AG09319 (cell line): ENCODE data around the gene CGNL1.

ENCODE experiments used
- DNase-seq: peaks from one replicate; pipeline ENCODE4 v3.0.0-alpha.2; 2010; ENCODE audit warnings: low read depth; ENCODE audit errors: extremely low read depth
- TF ChIP-seq, protein P1 (sequence below): IDR thresholded peaks from 2 replicates; pipeline ENCODE4 v1.5.1; 2011; ENCODE audit warnings: low read depth, mild to moderate bottlenecking, inconsistent platforms, low read length, moderate library complexity

CGNL1 gene

DNA sequence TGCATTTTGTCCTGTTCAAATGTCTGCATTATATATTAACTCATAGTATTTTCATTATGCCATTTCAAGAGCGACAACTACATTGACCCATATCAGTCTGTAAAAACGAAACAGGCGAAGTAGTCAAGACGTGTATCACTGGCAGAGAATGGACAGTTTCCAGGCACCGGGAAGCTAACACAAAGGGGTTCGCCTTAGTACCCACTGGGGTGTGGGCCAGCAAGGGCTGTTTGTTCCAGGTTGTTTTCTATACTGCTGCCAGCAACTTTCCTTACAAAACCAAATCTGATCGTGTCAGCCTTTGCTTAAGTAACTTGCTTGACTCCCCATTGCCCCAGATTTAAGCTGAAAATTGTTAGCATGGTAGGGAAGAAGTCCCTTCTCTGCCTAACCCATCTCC is 87.1 kb downstream of the CGNL1 start:
- TF ChIP-seq, protein P1, sequence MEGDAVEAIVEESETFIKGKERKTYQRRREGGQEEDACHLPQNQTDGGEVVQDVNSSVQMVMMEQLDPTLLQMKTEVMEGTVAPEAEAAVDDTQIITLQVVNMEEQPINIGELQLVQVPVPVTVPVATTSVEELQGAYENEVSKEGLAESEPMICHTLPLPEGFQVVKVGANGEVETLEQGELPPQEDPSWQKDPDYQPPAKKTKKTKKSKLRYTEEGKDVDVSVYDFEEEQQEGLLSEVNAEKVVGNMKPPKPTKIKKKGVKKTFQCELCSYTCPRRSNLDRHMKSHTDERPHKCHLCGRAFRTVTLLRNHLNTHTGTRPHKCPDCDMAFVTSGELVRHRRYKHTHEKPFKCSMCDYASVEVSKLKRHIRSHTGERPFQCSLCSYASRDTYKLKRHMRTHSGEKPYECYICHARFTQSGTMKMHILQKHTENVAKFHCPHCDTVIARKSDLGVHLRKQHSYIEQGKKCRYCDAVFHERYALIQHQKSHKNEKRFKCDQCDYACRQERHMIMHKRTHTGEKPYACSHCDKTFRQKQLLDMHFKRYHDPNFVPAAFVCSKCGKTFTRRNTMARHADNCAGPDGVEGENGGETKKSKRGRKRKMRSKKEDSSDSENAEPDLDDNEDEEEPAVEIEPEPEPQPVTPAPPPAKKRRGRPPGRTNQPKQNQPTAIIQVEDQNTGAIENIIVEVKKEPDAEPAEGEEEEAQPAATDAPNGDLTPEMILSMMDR, result no peak
- DNase-seq, result no peak

DNA sequence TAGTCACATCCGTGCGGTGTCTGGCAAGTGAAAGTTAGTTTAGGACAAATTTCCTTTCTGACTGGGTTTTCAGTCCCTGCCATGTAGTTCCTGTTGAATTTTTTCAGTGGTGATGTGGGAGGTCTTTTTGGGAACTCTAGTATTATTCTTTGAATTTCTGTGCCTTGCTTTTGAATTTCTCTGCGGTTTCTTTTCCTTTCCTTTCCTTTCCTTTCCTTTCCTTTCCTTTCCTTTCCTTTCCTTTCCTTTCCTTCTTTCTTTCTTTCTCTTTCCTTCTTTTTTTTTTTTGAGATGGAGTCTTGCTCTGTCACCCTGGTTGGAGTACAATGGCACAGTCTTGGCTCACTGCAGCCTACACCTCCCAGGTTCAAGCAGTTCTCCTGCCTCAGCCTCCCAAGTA is 88.2 kb downstream of the CGNL1 start:
- TF ChIP-seq, protein P1, result no peak
- no peak for DNase-seq

DNA sequence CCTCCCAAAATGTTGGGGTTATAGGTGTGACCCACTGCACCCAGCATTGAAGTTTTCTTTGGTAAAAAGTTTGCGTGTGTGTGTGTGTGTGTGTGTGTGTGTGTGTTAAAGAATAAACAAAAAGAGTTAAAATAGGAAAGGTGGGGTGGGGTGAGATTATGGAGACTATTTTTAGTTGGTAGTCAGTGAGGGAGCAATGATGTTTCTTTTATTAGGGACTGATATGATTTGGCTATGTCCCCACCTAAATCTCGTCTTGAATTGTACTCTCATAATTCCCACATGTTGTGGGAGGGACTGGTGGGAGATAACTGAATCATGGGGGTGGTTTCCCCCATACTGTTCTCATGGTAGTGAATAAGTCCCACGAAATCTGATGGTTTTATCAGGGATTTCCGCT is 92.2 kb downstream of the CGNL1 start:
- TF ChIP-seq, protein P1, result no peak
- no peak for DNase-seq

DNA sequence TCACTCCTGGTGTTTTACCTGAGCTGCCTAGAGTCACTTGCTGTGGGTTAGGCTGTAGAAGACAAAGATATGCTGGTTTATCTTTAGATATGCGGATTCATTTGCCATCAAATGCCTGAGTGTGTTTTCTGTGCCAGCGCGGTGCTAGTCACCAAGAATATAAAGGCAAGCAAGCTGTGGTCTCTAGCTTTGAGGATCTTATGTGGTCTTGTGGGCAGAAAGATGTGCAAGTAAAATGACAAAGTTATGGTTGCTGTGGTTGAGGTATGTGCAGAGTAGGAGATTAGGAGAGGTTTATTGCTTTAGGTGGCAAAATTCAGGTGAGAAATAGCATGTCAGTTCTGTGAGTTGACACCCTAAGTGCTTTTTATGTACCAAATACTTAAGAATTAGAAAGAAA is 94.2 kb downstream of the CGNL1 start:
- no peak for DNase-seq
- TF ChIP-seq, protein P1, result no peak

DNA sequence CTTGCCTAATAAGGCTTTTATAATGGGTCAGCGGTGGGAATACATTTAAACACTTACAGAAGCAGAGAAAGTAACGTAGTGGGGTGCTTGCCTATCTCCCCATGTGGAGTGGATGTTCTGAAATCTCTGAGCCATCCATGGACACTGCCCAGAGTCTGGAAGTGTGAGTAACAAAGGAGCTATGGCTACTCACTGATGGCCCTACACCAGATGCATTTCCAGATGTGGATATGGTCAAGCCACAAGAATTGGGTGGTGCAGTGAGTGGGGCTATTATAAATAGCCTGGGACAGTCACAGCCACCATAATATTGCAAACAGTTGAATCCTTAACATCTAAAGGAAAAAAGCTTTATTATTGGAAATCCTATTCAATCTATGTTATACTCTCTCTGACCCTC is 96.6 kb downstream of the CGNL1 start:
- TF ChIP-seq, protein P1, result no peak
- DNase-seq, result no peak

DNA sequence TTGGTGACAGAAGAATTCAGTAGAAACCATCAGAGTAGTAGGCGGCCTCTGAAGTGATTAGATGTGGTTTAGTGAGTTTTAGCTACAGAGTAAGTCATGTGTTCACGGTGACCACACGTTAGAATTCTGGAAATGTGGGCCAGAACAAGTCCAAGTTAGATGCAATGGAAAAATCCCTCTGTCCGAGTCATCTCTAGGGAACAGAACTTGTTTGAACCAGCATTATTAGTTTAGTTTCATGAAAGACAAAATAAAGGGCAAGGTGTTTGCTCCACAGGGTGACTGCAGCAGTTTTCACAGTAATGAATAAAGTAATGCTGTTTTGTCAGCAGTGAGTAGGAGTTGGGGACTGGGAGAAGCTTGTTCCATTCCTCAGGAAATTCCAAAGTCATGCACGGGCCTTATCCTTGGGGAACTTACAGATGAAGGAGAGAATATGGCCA is 100.2 kb downstream of the CGNL1 start:
- TF ChIP-seq, protein P1, result no peak
- peak; percentile 15 for DNase-seq

DNA sequence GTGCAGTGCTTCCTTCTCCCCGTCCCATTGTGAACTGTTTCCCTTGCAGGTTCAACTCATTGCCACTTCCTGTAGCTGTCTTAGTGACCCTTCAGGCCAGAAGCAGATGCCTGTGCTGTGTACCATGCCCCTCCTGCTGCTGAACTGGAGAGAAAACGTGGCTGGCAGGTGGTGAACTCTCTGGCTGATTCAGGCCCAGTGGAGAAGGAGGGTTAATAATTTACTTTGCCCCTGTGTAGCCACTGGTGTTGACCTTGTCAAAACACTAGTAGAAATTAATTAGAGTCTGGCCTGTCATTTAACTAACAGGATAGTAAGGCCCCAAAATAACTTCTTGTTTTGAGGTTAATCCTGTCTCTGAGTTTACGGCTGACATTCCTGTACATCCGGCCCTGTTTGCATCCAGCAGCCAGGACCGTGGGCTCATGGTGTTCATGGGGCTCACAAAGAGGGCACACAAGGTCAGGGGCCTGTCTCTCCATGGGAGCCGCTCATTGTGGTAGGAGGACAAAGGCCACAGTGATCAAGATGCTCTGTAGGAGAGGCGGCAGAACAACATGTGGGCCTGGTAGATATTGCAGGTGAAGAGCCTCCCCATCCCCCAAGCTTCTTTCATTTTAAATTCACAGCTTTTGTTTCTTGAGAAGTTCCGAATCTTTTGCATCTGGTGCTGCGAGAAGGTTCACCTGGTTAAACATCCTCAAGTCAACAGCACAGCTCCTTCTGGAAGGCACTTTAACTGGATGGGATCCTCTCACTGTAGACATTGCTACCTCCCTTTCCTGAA is 101.6 kb downstream of the CGNL1 start:
- TF ChIP-seq, protein P1, result no peak
- DNase-seq, result no peak
